AG10803 (cell line): Measurements from ENCODE around the gene PODXL.

Source experiments
- DNase-seq: peaks from one replicate; pipeline ENCODE4 v3.0.0; 2010; ENCODE audit warnings: low read depth
- H3K4me3 ChIP-seq: 2 replicates; pipeline ENCODE4 v1.5.1; 2011; ENCODE audit warnings: mild to moderate bottlenecking, low read length, control low read depth
- TF ChIP-seq, protein P1 (sequence below): conservative IDR thresholded peaks from 2 replicates; pipeline ENCODE4 v1.5.1; 2011; ENCODE audit warnings: mild to moderate bottlenecking, low read length, control low read depth, inconsistent platforms

PODXL gene

DNA sequence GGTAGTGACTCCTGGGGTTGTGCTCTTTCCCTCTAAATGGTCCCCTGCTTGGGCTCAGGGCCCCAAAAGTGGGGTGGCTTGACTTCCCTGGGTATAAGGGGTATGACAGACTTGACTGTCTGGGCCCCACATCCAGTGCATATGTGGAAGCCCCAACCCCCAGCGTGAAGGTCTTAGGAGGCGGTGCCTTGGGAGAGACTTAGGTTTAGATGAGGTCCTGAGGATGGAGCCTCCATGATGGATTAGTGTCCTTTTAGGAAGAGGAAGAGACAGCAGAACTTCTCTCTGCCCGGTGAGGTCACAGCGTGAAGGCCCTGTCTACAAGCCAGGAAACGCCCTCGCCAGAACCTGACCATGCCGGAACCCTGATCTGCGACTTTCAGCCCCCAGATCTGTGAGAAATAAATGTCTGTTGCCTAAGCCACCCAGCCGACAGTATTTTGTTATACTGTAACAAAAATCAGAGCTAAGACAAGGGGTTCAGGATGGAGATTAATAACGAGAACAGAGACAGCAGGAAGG, 23.8 kb downstream of the PODXL start:
- TF ChIP-seq, protein P1, sequence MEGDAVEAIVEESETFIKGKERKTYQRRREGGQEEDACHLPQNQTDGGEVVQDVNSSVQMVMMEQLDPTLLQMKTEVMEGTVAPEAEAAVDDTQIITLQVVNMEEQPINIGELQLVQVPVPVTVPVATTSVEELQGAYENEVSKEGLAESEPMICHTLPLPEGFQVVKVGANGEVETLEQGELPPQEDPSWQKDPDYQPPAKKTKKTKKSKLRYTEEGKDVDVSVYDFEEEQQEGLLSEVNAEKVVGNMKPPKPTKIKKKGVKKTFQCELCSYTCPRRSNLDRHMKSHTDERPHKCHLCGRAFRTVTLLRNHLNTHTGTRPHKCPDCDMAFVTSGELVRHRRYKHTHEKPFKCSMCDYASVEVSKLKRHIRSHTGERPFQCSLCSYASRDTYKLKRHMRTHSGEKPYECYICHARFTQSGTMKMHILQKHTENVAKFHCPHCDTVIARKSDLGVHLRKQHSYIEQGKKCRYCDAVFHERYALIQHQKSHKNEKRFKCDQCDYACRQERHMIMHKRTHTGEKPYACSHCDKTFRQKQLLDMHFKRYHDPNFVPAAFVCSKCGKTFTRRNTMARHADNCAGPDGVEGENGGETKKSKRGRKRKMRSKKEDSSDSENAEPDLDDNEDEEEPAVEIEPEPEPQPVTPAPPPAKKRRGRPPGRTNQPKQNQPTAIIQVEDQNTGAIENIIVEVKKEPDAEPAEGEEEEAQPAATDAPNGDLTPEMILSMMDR: no peak

DNA sequence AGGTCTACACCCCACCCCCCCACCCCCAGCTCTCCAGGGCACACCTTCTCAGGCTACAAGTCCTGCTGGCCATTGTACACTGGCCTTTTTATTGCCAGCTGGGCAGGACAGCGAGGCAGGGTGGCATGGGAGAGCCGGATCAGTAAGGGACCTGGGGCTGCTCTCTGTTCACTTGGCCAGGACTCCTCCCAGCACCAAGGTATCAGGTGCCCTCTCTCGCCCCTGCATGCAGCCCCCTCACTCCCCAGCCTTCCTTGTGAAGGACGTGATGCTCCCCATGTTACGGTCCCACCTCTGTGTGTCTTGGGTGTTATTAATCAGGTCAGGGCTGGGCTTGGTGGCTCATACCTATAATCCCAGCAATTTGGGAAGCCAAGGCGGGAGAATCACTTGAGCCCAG, 26.3 kb downstream of the PODXL start:
- TF ChIP-seq, protein P1: no peak
- H3K4me3 ChIP-seq: no peak overlapping the region
- no peak for DNase-seq

More for the DNA sequence above, 23.8 kb downstream of the PODXL start:
- DNase-seq: no peak
- no peak overlapping the region for H3K4me3 ChIP-seq

DNA sequence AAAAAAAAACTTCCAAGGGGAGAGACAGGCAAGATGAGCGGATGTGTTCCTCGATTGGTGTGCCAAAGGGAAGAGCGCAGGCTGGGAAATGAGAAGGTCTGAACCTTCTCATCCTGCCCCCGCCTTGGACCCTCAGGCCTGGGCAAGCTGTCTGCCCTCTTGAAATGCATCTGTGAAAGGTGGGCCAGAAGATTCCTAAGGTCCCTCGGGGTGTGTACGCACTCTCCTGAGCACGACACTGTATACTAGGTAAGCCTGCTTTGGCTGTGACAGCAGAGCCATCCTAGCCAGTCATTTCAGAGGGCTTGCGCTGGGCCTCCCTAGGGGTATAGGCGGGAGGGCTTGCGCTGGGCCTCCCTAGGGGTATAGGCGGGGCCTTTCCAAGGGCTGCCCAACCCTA, 26.8 kb downstream of the PODXL start:
- DNase-seq: no peak
- H3K4me3 ChIP-seq: no peak overlapping the region
- TF ChIP-seq, protein P1: no peak

DNA sequence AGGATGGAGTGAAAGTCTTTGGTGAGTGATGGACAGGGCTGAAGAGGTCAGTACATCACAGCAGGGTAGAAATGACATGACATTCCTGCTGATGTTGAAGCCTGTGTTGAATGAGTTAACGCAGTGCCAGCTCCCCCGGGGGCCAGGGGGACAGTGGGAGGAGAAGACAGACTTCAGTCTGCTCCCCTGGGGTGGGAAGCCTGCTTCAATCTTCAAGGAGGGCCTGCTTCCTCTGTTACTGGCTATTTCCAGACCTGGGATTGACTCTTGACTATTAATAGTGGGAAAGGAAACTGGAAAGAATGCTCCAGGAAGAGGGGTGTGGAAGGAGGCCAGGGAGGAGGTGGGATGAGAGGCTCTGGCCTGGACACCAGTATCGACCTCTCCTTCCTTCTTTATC, 27.2 kb downstream of the PODXL start:
- no peak overlapping the region for H3K4me3 ChIP-seq
- TF ChIP-seq, protein P1: no peak
- no peak for DNase-seq

DNA sequence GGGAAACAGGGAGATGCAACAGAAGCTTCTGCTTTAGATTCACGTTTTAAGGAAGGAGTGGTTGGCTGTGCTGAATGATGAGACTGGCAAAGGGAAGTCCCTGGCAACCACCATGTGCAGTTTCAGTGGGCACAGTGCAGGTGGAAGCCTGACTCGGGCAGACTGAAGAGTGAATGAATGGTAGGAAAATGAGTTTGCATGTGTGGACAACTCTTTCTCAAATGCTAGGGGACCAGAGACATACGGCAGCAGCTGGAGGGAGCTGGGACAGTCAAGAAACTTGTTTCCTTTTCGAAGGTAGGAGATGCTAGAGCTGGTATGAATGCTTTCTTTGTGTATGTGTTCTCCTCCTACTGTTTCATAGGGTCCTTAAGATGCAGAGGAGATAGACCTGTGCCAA, 29.0 kb downstream of the PODXL start:
- TF ChIP-seq, protein P1: no peak
- DNase-seq: no peak
- H3K4me3 ChIP-seq: no peak overlapping the region

DNA sequence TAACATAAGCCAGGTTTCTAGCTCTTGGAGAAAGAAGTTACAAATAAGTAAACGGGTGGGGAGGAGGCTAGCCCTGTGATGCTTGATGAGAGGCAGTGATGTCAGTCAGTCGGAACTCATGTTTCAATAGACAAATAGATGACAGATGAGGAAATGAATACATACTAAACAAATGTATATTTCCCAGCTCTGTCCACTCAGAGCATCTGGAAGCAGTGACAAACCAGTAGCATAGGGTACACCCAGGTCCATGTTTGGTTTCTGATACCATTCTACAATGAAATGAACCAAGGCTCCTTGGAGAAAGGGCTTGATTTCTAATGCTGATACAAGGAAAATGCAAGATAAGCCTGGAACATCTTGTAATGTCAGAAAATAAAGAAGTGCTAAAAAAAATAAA, 30.6 kb downstream of the PODXL start:
- DNase-seq: no peak
- TF ChIP-seq, protein P1: no peak
- no peak overlapping the region for H3K4me3 ChIP-seq

DNA sequence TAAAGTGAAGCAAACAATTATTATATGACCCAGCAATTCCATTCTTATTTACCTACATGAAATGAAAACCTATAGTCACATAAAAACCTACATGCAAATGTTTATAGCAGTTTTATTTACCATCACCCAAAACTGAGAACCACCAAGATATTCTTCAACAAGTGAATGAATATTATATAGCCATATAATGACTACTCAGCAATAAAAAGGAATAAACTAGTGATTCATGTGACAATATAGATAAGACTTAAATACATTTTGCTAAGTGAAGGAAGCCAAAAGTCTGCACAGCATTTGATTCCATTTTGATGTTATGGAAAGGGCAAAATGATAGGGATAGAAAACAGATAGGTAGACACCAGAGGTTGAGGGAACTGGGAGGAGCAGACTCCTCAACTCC, 31.7 kb downstream of the PODXL start:
- no peak overlapping the region for H3K4me3 ChIP-seq
- DNase-seq: no peak
- TF ChIP-seq, protein P1: no peak
